HG03196 (cell line): ENCODE results near the gene C10orf71.

Experiments
- ATAC-seq: cut with Tn5 transposase; IDR thresholded peaks from one replicate; pipeline ENCODE4 v1.9.1; 2021; ENCODE audit not compliant: unreplicated experiment

The C10orf71 gene

GRCh38 chr10:49330127-49330665, 31.2 kb downstream of the C10orf71 start:
- ATAC-seq, result no peak

GRCh38 chr10:49331431-49331830, 32.5 kb downstream of the C10orf71 start:
- ATAC-seq, result no peak

- ATAC-seq, result no peak
Measured at GRCh38 chr10:49332333-49332732, 33.4 kb downstream of the C10orf71 start.

- ATAC-seq, result no peak
Measured at GRCh38 chr10:49332768-49333167, 33.8 kb downstream of the C10orf71 start.

GRCh38 chr10:49333192-49333591, 34.2 kb downstream of the C10orf71 start:
- ATAC-seq, result no peak

GRCh38 chr10:49334964-49335363, 36.0 kb downstream of the C10orf71 start:
- ATAC-seq, result no peak

- no peak for ATAC-seq
Measured at GRCh38 chr10:49335364-49335972, 36.5 kb downstream of the C10orf71 start.

GRCh38 chr10:49338604-49339003, 39.6 kb downstream of the C10orf71 start:
- ATAC-seq, result no peak

- no peak for ATAC-seq
Measured at GRCh38 chr10:49344840-49345239, 45.9 kb downstream of the C10orf71 start.

- no peak for ATAC-seq
Measured at GRCh38 chr10:49347342-49347741, 48.4 kb downstream of the C10orf71 start.

GRCh38 chr10:49347827-49348226, 48.9 kb downstream of the C10orf71 start:
- no peak for ATAC-seq

GRCh38 chr10:49348593-49348992, 49.6 kb downstream of the C10orf71 start:
- no peak for ATAC-seq

GRCh38 chr10:49349390-49349789, 50.4 kb downstream of the C10orf71 start:
- no peak for ATAC-seq

GRCh38 chr10:49350138-49350537, 51.2 kb downstream of the C10orf71 start:
- ATAC-seq, result no peak

GRCh38 chr10:49350846-49351532, 52.0 kb downstream of the C10orf71 start:
- no peak for ATAC-seq

- no peak for ATAC-seq
Measured at GRCh38 chr10:49351669-49352068, 52.7 kb downstream of the C10orf71 start.

- no peak for ATAC-seq
Measured at GRCh38 chr10:49352323-49352722, 53.4 kb downstream of the C10orf71 start.

GRCh38 chr10:49353026-49353894, 54.3 kb downstream of the C10orf71 start:
- ATAC-seq, result no peak

GRCh38 chr10:49353895-49354566, 55.1 kb downstream of the C10orf71 start:
- no peak for ATAC-seq

- ATAC-seq, result no peak
Measured at GRCh38 chr10:49354593-49354992, 55.6 kb downstream of the C10orf71 start.

- ATAC-seq, result no peak
Measured at GRCh38 chr10:49355221-49355620, 56.3 kb downstream of the C10orf71 start.
